Skeletal muscle tissue (tissue), 4 donors: Measurements from ENCODE around the gene ITPR1. TPM values are rescaled to one million over a fixed set of nuclear protein-coding genes. Genes with fewer than 3 reads are reported as not detected.

Experiments
- H3K27ac ChIP-seq: one replicate; pipeline ENCODE4 v1.7.0; 2013; ENCODE audit warnings: mild to moderate bottlenecking, low read depth, low read length, inconsistent platforms
- H3K27me3 ChIP-seq, 3 donors: one replicate each; pipeline ENCODE4 v1.7.0; 2013; ENCODE audit warnings: low read length in 3 of 3; ENCODE audit not compliant: control insufficient read depth in 3 of 3, insufficient read depth in 3 of 3
- H3K36me3 ChIP-seq, 3 donors: one replicate each; pipeline ENCODE4 v1.7.0; 2013; ENCODE audit warnings: low read length in 3 of 3; ENCODE audit not compliant: control insufficient read depth in 3 of 3, insufficient read depth in 3 of 3
- H3K4me1 ChIP-seq, 3 donors: one replicate each; pipeline ENCODE4 v1.7.0; 2013; ENCODE audit warnings: low read length in 3 of 3, mild to moderate bottlenecking in 3 of 3; ENCODE audit not compliant: control insufficient read depth in 3 of 3, insufficient read depth in 3 of 3
- H3K4me3 ChIP-seq, 3 donors: one replicate each; pipeline ENCODE4 v1.7.0; 2013; ENCODE audit warnings: low read length in 3 of 3
- H3K9ac ChIP-seq, 3 donors: one replicate each; pipeline ENCODE4 v1.7.0; 2013; ENCODE audit warnings: low read length in 3 of 3, mild to moderate bottlenecking in 3 of 3, moderate library complexity in 2 of 3, low read depth in 1 of 3
- H3K9me3 ChIP-seq, 3 donors: one replicate each; pipeline ENCODE4 v1.7.0; 2013; ENCODE audit warnings: low read length in 3 of 3; ENCODE audit not compliant: control insufficient read depth in 3 of 3
- total RNA-seq: library from RNA; depleted of rRNA; stranded (reverse); fragments of >200 nt; gene quantifications from one replicate; pipeline ENCODE4 v1.2.3, GENCODE V29; 2014
- donor health status: Osteomylitis.

The ITPR1 gene
- total RNA-seq, 1 donor from 2014 or later, result 55.8 TPM

DNA sequence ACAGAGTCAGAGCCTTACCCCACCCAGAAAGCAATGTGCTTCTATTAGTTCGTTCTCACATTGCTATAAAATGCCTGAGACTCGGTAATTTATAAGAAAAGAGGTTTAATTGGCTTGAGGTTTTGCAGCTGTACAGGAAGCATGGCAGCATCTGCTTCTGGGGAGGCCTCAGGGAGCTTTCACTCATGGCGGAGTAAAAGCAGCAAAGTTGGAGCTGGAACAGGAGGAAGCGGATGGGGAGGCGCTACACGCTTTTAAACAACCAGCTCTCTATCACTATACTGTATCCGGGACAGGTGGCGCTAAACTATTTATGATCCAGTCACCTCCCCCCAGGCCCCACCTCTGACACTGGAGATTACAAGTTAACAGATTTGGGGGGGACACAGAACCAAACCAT lies 309.8 kb downstream of the ITPR1 start:
- H3K9ac ChIP-seq, result no peak overlapping the region
- no peaks in the 10 kb centered on the region for H3K27me3 ChIP-seq
- no peaks in the 10 kb centered on the region for H3K9me3 ChIP-seq
- H3K27ac ChIP-seq, result no peak overlapping the region
- H3K4me3 ChIP-seq, result no peak overlapping the region
- peaks cover 0 to 3% (median 0%) of the 10 kb centered on the region in 3 donors for H3K36me3 ChIP-seq
- H3K4me1 ChIP-seq, result peaks cover 22 to 35% (median 30%) of the 10 kb centered on the region in 3 donors

DNA sequence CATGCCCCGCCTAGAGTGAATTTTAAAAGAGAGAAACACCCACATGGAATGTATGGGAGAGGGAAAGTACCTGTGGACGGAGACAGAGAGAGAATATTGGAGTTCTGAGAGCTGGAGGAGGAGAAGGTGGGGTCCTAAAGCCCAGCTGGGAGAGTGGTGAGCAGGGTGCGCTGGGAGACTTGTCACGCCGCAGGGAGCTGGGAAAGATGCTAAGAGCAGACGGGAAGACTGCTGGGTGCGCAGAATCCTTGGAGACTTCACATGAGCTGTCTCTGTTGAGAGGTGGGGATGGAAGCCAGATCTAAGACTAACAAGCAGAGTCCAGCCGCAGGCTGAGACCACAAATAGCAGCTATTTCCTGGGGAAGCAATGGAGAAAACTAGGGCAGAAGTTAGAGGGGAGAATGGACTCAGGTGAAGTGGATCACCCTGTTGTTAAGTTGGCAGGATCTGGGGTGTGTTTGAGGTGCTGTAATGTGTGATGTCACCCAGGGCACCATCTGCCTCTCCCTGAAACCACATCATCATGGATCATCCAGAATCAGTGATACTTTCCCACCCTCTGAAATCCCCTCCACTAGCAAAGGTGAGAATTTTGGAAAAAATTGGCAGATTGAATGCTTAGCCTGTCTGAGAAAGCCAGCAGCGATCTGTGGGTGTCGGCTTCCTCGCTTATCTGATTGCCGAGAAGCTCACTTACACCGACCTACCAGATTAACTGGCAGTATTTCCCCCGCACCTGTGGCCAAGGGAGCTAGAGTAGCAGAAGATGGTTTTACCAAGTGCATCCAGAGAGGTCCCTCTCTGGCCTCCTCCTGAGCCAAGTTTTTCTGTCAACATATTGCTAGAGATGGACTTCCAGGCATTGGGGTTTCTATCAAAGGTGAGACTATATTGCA lies 311.3 kb downstream of the ITPR1 start:
- Histone ChIP-seq H3K9ac (no peak overlapping the region), H3K27ac (no peak overlapping the region), H3K9me3 (no peaks in the 10 kb centered on the region), H3K36me3 (peaks cover 0 to 3% (median 0%) of the 10 kb centered on the region in 3 donors), H3K4me3 (no peak overlapping the region), H3K27me3 (no peaks in the 10 kb centered on the region), H3K4me1 (peaks cover 25 to 41% (median 37%) of the 10 kb centered on the region in 3 donors)

DNA sequence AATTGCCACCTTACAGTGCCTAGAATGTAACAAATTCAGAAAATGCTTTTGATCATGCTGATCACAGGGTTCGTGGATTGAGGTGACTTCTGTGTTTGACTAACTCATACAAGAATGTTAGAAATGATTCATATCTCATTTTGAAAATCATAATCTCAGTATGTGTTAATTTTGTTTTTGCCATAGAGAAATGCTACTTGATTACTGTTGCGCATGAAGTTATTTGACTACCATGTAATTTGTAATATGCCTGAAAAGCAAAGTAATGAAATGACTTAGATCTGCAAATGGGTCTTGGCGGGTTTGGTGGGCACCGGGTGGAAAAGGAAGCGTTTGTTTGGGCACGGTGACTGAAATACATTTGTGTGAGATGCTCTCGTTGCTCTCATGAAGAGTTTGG lies 312.5 kb downstream of the ITPR1 start:
- Histone ChIP-seq H3K27me3 (no peaks in the 10 kb centered on the region), H3K36me3 (peaks cover 0 to 3% (median 0%) of the 10 kb centered on the region in 3 donors), H3K4me1 (peaks cover 22 to 41% (median 27%) of the 10 kb centered on the region in 3 donors), H3K9ac (no peak overlapping the region), H3K4me3 (no peak overlapping the region), H3K9me3 (no peaks in the 10 kb centered on the region), H3K27ac (no peak overlapping the region)

DNA sequence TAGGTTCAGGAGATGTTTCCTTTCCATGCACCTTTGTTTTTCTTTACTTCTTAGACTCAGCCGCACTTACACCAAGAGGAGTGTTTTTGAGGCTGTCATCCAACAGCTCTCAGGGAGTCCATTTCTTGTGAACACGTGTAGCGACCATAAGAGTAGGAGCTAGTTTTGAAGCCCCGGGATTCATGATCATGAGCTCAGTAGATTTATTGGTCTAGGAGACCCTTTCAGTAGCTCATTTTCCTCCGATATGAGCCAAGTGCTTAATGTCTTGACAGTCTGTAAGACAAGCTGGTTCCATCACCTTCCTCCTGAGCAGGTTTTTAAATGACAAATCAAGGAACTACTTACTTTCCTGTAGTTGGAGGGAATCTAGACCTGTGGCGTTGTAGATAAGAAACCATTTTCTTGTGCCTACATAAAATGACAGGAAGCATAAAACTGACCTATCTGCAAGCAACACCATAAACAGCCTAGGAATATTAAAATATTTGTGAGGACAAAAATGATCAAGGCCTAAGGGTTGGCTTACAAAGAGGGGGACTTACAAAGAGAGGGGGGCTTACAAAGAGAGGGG lies 313.5 kb downstream of the ITPR1 start:
- Histone ChIP-seq H3K9me3 (no peaks in the 10 kb centered on the region), H3K27ac (peak overlapping the region; percentile 88), H3K36me3 (peaks cover 0 to 3% (median 0%) of the 10 kb centered on the region in 3 donors)

DNA sequence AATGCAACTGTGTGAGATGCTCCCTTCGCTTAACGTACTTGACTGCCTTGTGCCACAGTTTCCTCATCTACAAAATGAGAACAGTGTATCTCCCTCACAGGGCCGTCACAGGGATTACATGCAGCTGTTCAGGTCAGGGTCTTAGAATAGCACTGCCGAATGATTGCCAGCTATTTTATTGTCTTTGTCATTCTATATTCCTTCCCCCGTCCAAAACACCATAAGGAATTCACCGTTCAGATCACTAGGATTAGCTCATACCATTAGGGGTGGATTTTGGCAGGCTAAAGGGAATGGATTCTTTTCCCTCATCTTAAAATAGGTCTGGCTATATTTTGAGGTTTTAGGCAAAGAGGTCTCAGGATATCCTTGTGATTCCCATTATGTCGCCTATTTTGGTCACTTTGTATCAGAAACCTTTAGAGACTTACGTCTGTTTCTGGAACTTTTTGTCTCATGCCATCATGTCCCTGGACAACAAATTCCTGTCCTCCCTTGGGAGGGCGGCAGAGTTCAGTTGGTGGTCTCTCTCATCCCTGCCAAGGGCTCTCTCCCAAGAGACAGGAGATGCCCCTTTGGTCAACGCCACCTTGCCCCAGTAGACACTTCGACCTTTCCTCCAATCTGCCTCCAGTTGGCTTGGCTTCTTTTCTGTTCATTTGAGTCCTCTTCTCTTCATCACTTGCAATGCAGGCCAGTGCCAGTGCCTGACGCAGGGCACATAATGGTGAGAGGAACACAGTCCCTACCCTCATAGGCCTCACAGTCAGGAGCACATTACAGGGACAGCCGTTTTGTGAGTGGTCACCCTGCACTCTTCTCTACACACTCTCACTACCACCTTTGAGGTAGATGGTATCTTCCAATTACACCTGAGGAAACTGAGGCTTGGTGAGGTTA lies 314.5 kb downstream of the ITPR1 start:
- Histone ChIP-seq H3K36me3 (peaks cover 0 to 3% (median 0%) of the 10 kb centered on the region in 3 donors), H3K4me1 (peaks cover 25 to 37% (median 27%) of the 10 kb centered on the region in 3 donors), H3K9me3 (no peaks in the 10 kb centered on the region), H3K4me3 (peak overlapping the region in 1 of 3 donors; percentile 13), H3K9ac (peak overlapping the region in 2 of 3 donors; percentile 25 to 41), H3K27ac (peak overlapping the region; percentile 88), H3K27me3 (no peaks in the 10 kb centered on the region)

More for the DNA sequence above, 313.5 kb downstream of the ITPR1 start:
- no peak overlapping the region for H3K4me3 ChIP-seq
- H3K4me1 ChIP-seq, result peaks cover 22 to 37% (median 25%) of the 10 kb centered on the region in 3 donors
- no peak overlapping the region for H3K9ac ChIP-seq
- H3K27me3 ChIP-seq, result no peaks in the 10 kb centered on the region

DNA sequence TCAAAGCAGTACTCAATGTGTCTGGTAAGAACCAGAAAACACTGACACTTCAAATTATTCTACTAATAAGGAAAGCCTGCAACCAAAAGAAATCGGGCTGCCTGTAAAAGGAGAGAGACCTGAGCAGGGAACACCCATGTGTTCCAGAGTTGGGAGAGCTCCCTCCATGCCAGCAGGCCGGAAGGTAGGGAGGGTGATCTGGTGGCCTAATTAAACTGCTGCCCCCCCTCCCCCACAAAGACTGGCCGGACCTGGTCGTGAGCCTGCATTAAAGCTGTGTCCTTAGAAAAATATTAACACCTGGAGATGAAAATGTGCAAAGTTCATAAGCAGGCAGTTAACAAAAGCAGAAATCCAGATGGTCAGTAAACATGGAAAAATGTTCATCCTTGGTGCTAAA lies 315.5 kb downstream of the ITPR1 start:
- Histone ChIP-seq H3K4me3 (no peak overlapping the region), H3K9ac (peak overlapping the region in 2 of 3 donors; percentile 23 to 40), H3K9me3 (no peaks in the 10 kb centered on the region), H3K36me3 (peaks cover 0 to 3% (median 0%) of the 10 kb centered on the region in 3 donors), H3K4me1 (peaks cover 25 to 37% (median 27%) of the 10 kb centered on the region in 3 donors), H3K27ac (peak overlapping the region; percentile 88), H3K27me3 (no peaks in the 10 kb centered on the region)

DNA sequence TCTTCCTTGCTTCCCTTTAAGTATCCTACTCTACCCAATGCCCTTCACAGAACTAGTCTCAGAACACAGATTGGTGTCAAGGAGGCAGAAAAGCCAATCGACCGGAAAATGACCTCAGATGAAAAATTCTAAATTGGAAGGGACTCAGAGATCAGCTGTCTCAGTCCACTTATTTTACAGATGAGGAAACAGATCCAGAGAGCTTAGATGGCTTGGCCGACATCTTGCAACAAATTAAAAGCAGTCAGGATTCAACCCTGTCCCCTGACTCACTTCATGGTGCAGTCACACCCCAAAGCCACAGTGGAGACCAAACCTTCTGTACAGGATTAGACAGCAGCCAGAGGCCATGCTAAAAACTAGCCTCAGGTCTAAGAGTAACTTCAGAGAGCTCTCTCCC lies 316.8 kb downstream of the ITPR1 start:
- H3K4me3 ChIP-seq, result no peak overlapping the region
- no peaks in the 10 kb centered on the region for H3K9me3 ChIP-seq
- H3K9ac ChIP-seq, result no peak overlapping the region
- peaks cover 25 to 36% (median 27%) of the 10 kb centered on the region in 3 donors for H3K4me1 ChIP-seq
- H3K36me3 ChIP-seq, result peaks cover 0 to 5% (median 0%) of the 10 kb centered on the region in 3 donors
- H3K27ac ChIP-seq, result peak overlapping the region; percentile 14
- H3K27me3 ChIP-seq, result no peaks in the 10 kb centered on the region

DNA sequence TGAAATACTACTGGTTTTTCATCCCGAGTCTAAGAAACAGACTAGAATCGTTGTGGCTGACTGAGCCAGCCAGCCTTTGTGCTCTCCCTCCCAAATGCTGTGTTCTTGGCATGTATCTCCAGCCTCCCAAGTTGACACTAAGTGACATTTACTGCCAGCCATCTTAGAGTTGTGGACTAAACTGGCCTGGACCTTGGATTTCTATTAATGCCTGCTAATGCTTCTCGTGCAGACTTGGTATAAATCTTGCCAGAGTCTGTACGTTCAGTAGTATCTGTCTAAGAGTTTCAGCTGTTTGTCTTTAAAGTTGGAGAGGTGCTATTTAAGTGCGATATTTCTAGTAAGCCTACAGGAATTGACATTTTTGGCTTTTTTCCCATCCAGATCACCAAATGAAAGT lies 319.4 kb downstream of the ITPR1 start:
- H3K36me3 ChIP-seq, result peaks cover 0 to 5% (median 0%) of the 10 kb centered on the region in 3 donors
- H3K9ac ChIP-seq, result no peak overlapping the region
- H3K27ac ChIP-seq, result no peak overlapping the region

DNA sequence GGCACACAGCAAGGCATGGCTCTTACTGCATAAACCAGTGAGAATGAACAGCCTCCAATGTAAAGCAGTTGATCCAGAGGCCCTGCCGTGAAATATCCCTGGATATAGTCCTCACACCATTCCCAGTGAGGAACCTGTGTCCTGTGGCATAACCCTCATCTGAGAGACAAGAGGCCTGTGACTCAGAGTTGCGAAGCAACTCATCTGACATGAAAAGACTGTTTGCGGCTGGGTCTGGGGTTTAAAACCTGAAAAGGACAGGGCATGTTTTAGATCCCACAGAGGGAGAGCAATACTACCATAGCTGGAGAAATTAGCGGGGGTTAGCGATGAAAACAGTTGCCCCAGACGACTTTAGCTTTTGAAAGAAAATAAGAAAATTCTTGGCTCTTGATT lies 320.8 kb downstream of the ITPR1 start:
- Histone ChIP-seq H3K27me3 (no peaks in the 10 kb centered on the region), H3K9ac (no peak overlapping the region), H3K4me1 (peaks cover 3 to 13% (median 9%) of the 10 kb centered on the region in 3 donors), H3K4me3 (no peak overlapping the region), H3K27ac (peak overlapping the region; percentile 5), H3K9me3 (peaks cover 0 to 3% (median 0%) of the 10 kb centered on the region in 3 donors), H3K36me3 (peaks cover 0 to 8% (median 8%) of the 10 kb centered on the region in 3 donors)

More for the DNA sequence above, 319.4 kb downstream of the ITPR1 start:
- Histone ChIP-seq H3K4me1 (peaks cover 16 to 26% (median 20%) of the 10 kb centered on the region in 3 donors), H3K4me3 (no peak overlapping the region), H3K27me3 (no peaks in the 10 kb centered on the region), H3K9me3 (peaks cover 0 to 3% (median 0%) of the 10 kb centered on the region in 3 donors)
